M059J (cell line): ENCODE measurements around the gene CIB1. TPM values are rescaled to one million over a fixed set of nuclear protein-coding genes. Genes with fewer than 3 reads are reported as not detected.
"Not testable (repeated sequence)": the region's sequence is repeated elsewhere in the genome, so short reads cannot be mapped to it uniquely, and the experiment has no call there.

Experiments
- DNase-seq: peaks from one replicate; pipeline ENCODE4 v3.0.0-alpha.2; 2012; ENCODE audit warnings: low read depth
- total RNA-seq: library from RNA; depleted of rRNA; stranded (reverse); fragments of >200 nt; shearing (Covaris generic); gene quantifications from 2 replicates; pipeline ENCODE4 v1.2.3, GENCODE V29; 2014; rRNA removed

The CIB1 gene
- 45.1 and 51.4 TPM in 2 replicates for total RNA-seq

- peak; percentile 95 for DNase-seq
Observed at GRCh38 chr15:90233387-90234095, at the start of gene CIB1. Gene CIB1 (minus strand): TSS chr15:90233941. CDS start chr15:90233885, 56 bp downstream.

GRCh38 chr15:90281637-90282036 is 47.9 kb upstream of the CIB1 start:
- not testable (repeated sequence) for DNase-seq

DNA sequence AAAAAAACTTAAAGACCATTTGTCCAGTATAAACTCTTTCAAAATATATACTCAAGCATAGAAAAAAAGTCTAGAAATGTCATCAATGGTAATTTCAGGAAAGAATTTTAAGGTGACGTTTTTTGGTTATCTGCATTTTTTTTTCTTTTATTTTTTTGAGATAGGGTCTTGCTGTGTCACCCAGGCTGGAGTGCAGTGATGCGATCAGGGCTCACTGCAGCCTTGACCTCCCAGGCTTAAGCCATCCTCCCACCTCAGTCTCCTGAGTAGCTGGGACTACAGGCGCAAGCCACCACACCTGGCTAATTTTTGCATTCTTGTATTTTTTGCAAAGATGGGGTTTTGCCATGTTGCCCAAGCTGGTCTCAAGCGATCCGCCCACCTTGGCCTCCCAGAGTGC is 47.0 kb upstream of the CIB1 start:
- DNase-seq: not testable (repeated sequence)

DNA sequence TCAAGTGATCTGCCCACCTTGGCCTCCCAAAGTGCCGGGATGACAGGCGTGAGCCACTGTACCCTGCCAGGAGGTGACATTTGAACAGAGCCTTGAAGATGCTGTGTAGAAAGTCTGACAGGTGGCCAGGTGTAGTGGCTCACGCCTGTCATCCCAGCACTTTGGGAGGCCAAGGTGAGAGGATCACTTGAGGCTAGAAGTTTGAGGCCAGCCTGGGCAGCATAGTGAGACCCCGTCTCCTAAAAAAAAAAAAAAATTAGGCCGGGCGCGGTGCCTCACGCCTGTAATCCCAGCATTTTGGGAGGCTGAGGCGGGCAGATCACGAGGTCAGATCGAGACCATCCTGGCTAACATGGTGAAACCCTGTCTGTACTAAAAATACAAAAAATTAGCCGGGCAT is 44.7 kb upstream of the CIB1 start:
- not testable (repeated sequence) for DNase-seq

GRCh38 chr15:90271459-90272166 is 37.9 kb upstream of the CIB1 start:
- no peak for DNase-seq

DNA sequence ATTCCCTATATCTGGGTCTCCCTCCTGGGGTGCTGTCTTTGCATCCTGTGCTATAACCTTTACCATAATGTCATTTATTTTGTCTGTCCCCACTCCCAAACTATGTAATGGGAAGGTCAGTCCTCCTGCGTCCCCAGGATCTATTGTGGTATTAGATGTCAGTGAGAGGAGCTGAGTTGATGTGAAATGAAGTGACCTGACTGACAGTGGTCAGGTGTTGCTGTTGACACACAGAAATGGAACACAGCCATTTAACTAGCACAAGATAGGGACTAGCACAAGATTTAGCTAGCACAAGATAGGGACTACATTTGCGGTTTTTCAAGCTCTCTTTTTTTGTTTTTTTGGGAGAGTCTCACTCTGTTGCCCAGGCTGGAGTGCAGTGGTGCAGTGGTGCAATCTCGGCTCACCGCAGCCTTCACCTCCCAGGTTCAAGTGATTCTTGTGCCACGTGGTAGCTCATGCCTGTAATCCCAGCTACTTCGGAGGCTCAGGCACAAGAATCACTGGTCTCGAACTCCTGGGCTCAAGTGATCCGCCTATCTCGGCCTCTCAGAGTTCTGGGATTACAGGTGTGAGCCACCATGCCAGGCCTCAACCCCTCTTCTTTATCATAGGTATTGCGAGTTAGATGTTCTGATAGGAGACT is 36.9 kb upstream of the CIB1 start:
- DNase-seq: no peak

GRCh38 chr15:90268415-90268814 is 34.7 kb upstream of the CIB1 start:
- DNase-seq: no peak

DNA sequence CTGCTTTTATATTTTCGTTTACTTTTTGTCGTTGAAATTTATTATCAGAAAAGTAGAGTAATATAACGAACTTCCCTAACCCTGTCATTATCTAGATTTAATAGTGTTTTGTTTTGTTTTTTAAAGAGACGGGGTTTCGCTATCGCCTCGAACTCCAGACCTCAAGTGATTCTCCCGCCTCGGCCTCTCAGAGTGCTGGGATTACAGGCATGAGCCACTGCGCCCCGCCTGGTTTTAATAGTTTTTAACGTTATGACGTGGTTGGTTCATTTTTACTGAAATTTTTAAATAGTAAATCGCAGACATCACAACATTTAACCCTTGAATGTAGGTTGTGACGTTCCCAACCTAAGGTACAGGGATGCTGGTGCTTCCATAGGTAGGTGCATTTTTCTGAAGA is 32.7 kb upstream of the CIB1 start:
- DNase-seq: peak; percentile 21

GRCh38 chr15:90266061-90266431 is 32.3 kb upstream of the CIB1 start:
- peak; percentile 55 for DNase-seq

GRCh38 chr15:90265271-90266060 is 31.7 kb upstream of the CIB1 start, which contains the start of gene NGRN:
Gene NGRN (plus strand): TSS chr15:90265672. CDS start chr15:90265713, 41 bp downstream.
- peak; percentile 86 for DNase-seq

DNA sequence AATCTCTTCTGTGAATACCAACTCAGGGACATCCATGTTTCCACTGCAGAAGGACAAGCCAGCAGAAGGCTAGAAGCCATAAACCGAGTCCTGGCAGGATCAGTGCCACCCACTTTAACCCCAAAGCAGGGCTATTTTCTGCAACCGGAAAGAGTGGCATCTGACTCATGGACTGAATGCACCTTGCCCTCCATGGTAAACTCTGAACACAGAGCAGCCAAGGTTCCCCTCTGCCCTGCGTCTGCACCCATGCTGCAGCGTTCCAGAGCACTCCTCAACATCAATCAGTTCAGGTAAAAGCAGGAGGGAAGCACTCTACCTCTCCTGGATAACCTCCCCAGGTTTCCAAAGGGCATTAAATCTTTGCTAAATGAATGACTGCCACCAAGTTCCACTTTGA is 30.9 kb upstream of the CIB1 start:
- peak; percentile 60 for DNase-seq

- DNase-seq: peak; percentile 24
Observed at GRCh38 chr15:90262426-90262825, 28.7 kb upstream of the CIB1 start.

DNA sequence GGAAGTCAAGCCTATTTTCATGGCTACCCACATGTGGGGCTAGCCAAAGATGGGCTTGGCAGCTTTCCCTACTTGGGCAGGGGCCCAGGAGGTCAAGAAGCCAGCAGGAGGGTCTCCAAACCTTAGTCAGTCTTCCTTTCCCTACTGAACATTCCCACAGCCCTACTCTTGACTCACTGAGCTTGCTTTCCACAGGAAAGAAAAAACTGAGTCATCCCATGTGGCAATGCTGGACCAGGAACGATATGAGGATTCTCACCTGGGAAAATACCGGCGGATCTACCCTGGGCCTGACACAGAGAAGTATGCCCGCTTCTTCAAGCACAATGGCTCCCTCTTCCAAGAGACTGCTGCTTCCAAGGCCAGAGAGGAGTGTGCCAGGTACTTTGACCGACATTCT is 28.1 kb upstream of the CIB1 start:
- peak; percentile 74 for DNase-seq

DNA sequence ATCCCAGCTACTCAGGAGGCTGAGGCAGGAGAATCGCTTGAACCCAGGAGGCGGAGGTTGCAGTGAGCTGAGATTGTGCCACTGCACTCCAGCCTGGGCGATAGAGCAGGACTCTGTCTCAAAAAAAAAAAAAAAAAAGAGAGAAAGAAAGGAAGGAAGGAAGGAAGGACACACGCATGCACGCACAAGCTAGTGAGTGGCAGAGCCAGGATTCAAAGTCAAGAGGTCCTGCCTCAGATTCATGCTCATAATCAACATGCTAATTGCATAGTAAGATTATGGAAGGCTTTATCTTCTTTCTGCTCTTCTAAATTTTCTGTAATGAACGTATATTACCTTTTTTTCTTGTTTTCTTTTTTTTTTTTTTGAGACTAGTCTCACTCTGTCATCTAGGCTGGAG is 27.0 kb upstream of the CIB1 start:
- not testable (repeated sequence) for DNase-seq

GRCh38 chr15:90259524-90259923 is 25.8 kb upstream of the CIB1 start:
- peak; percentile 20 for DNase-seq

DNA sequence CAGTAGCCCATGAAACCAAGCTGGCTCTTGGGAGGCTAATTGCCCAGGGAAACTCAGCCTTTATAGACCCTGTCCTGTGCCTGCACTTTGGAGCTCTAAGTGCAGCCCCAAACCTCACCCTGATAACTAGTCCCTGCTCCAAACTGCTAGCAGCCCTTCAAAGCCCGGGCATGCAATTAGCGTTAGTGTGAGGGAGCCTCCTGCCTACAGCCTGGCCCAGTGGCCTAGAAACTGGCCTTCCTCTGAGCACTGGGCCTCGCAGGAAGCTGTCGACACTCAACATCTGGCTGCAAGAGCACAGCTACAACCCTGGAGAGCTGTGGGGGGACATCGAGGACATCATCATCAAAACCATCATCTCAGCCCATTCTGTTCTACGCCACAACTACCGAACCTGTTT is 24.0 kb upstream of the CIB1 start:
- no peak for DNase-seq

- DNase-seq: peak; percentile 86
Observed at GRCh38 chr15:90249203-90249863, 15.6 kb upstream of the CIB1 start, which contains the start of gene TTLL13. Gene TTLL13 (plus strand): TSS chr15:90249556. CDS start chr15:90250631, 1,075 bp downstream.

DNA sequence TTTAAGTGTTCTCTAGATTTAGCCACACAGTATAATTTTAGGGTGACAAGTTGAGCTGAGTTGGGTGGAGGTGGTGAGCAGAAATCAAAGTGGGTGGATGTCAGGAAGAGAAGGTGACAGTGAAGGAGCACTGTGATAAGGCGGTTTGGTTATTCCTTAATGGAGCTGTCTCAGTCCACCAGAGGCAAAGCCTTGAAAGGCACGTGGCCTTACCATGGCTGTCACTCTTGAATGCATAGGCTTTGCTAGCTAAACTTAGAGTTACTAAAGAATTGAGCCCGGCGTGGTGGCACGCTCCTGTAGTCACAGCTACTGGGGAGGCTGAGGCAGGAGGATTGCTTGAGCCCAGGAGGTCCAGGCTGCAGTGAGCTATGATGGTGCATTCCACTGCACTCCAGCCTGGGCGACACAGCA is 15.1 kb upstream of the CIB1 start:
- no peak for DNase-seq

GRCh38 chr15:90243943-90244639 is 10.3 kb upstream of the CIB1 start:
- no peak for DNase-seq

GRCh38 chr15:90241343-90242192 is 7.8 kb upstream of the CIB1 start:
- DNase-seq: no peak
